ENCODE measurements around the gene TNFAIP8L2.

Gene TNFAIP8L2

GRCh38 chr1:151156515-151156819 lies at the start of gene TNFAIP8L2:
TSS of gene TNFAIP8L2 (plus strand) at chr1:151156649. CDS start at chr1:151158698, 2,049 bp downstream.
- no peak for TF ChIP-seq CTCF (conservative IDR thresholded peaks at IDR 0.05; ENCODE audit: low read length)
- no peak for DNase-seq (ENCODE audit: low read depth)
- H3K4me3 ChIP-seq (ENCODE audit: low read length) = no peak within 1 kb of the TSS

- no peak for DNase-seq (ENCODE audit: low read depth)
- no peak overlapping the region for H3K4me3 ChIP-seq (ENCODE audit: low read length)
- TF ChIP-seq CTCF (conservative IDR thresholded peaks at IDR 0.05; ENCODE audit: low read length) = no peak
Observed at GRCh38 chr1:151106894-151107293, 49.6 kb upstream of the TNFAIP8L2 start.

GRCh38 chr1:151108331-151108730 lies 48.1 kb upstream of the TNFAIP8L2 start:
- H3K4me3 ChIP-seq (ENCODE audit: low read length) = no peak overlapping the region
- TF ChIP-seq CTCF (conservative IDR thresholded peaks at IDR 0.05; ENCODE audit: low read length) = no peak
- no peak for DNase-seq (ENCODE audit: low read depth)

- no peak overlapping the region for H3K4me3 ChIP-seq (ENCODE audit: low read length)
- no peak for TF ChIP-seq CTCF (conservative IDR thresholded peaks at IDR 0.05; ENCODE audit: low read length)
- no peak for DNase-seq (ENCODE audit: low read depth)
Observed at GRCh38 chr1:151113877-151114276, 42.6 kb upstream of the TNFAIP8L2 start.

- TF ChIP-seq CTCF (conservative IDR thresholded peaks at IDR 0.05; ENCODE audit: low read length) = no peak
- no peak overlapping the region for H3K4me3 ChIP-seq (ENCODE audit: low read length)
- no peak for DNase-seq (ENCODE audit: low read depth)
Observed at GRCh38 chr1:151124763-151125403, 31.6 kb upstream of the TNFAIP8L2 start.

GRCh38 chr1:151128800-151129199 lies 27.6 kb upstream of the TNFAIP8L2 start:
- no peak overlapping the region for H3K4me3 ChIP-seq (ENCODE audit: low read length)
- TF ChIP-seq CTCF (conservative IDR thresholded peaks at IDR 0.05; ENCODE audit: low read length) = no peak
- DNase-seq (ENCODE audit: low read depth) = no peak

- 0 out of 2 replicates have a peak, but pooled peaks have one; percentile 13 for TF ChIP-seq CTCF (conservative IDR thresholded peaks at IDR 0.05; ENCODE audit: low read length)
- peak; percentile 82 for DNase-seq (ENCODE audit: low read depth)
- peak overlapping the region; percentile 53 for H3K4me3 ChIP-seq (ENCODE audit: low read length)
Observed at GRCh38 chr1:151130987-151131586, 25.4 kb upstream of the TNFAIP8L2 start.

Data from AG10803 (cell line).